ENCODE data around the gene TMEM222.
"Not testable (repeated sequence)": the region's sequence is repeated elsewhere in the genome, so short reads cannot be mapped to it uniquely, and the experiment has no call there.

Gene TMEM222

GRCh38 chr1:27380766-27381733 is 59.1 kb downstream of the TMEM222 start:
- no peak for DNase-seq

GRCh38 chr1:27381969-27382762 is 60.2 kb downstream of the TMEM222 start:
- DNase-seq, result no peak

GRCh38 chr1:27383039-27383605 is 61.2 kb downstream of the TMEM222 start, which contains the start of gene CD164L2:
TSS of gene CD164L2 (minus strand) at chr1:27383333. CDS start at chr1:27383239, 94 bp downstream.
- DNase-seq, result peak; percentile 45

- no peak for DNase-seq
Measured at GRCh38 chr1:27383661-27384060, 61.7 kb downstream of the TMEM222 start.

- not testable (repeated sequence) for DNase-seq
Measured at GRCh38 chr1:27384797-27385196, 62.8 kb downstream of the TMEM222 start.
